GM20000 (cell line): Measurements from ENCODE around the gene TCF19.
"Not testable (repeated sequence)": the region's sequence is repeated elsewhere in the genome, so short reads cannot be mapped to it uniquely, and the experiment has no call there.

ENCODE experiments used
- DNase-seq: peaks from one replicate; pipeline ENCODE4 v3.0.0; 2012; ENCODE audit warnings: low spot score
- CTCF ChIP-seq: IDR thresholded peaks from 2 replicates; pipeline ENCODE4 v1.5.1; 2012; ENCODE audit warnings: mild to moderate bottlenecking, control low read depth; ENCODE audit errors: extremely low read depth, missing control alignments

TCF19 gene

GRCh38 chr6:31190488-31190887 lies 32.1 kb downstream of the TCF19 start:
- no peak for DNase-seq
- TF ChIP-seq CTCF: no peak

- DNase-seq: peak; percentile 69
- TF ChIP-seq CTCF: peak; percentile 50
These were observed 34.2 kb downstream of the TCF19 start for GRCh38 chr6:31192431-31193105.

GRCh38 chr6:31193206-31193605 lies 34.8 kb downstream of the TCF19 start:
- no peak for DNase-seq
- TF ChIP-seq CTCF: no peak

GRCh38 chr6:31194061-31194834 lies 35.9 kb downstream of the TCF19 start:
- TF ChIP-seq CTCF: no peak
- DNase-seq: no peak

- DNase-seq: not testable (repeated sequence)
These were observed 37.1 kb downstream of the TCF19 start for GRCh38 chr6:31195308-31195979.

- not testable (repeated sequence) for DNase-seq
These were observed 38.0 kb downstream of the TCF19 start for GRCh38 chr6:31196251-31197022.

GRCh38 chr6:31197559-31198305 lies 39.3 kb downstream of the TCF19 start:
- peak; percentile 64 for DNase-seq
- TF ChIP-seq CTCF: no peak

- DNase-seq: not testable (repeated sequence)
These were observed 40.7 kb downstream of the TCF19 start for GRCh38 chr6:31199105-31199452.
